Stimulated activated CD8-positive, alpha-beta memory T cell treated with anti-CD3 and anti-CD28 coated beads, Interleukin-7, amount 100 ng/mL, for 4 hours (primary cell): Measurements from ENCODE around the gene PAQR8.
"Not testable (repeated sequence)": the region's sequence is repeated elsewhere in the genome, so short reads cannot be mapped to it uniquely, and the experiment has no call there.

Experiments
- DNase-seq, 2 donors: peaks; one replicate each; pipeline ENCODE4 v3.0.0-alpha.2; 2020; ENCODE audit warnings: low read depth in 2 of 2

PAQR8 gene

GRCh38 chr6:52376763-52377162, 14.8 kb downstream of the PAQR8 start:
- no peak for DNase-seq

- DNase-seq: no peak
These were observed 15.7 kb downstream of the PAQR8 start for GRCh38 chr6:52377538-52378221.

GRCh38 chr6:52381249-52381648, 19.3 kb downstream of the PAQR8 start:
- no peak for DNase-seq

GRCh38 chr6:52384145-52384766, 22.3 kb downstream of the PAQR8 start:
- DNase-seq: no peak

GRCh38 chr6:52385074-52385473, 23.1 kb downstream of the PAQR8 start:
- DNase-seq: no peak

- DNase-seq: not testable (repeated sequence)
These were observed 26.2 kb downstream of the PAQR8 start for GRCh38 chr6:52388119-52388518.

GRCh38 chr6:52388790-52389189, 26.8 kb downstream of the PAQR8 start:
- no peak for DNase-seq

- DNase-seq: no peak
These were observed 27.3 kb downstream of the PAQR8 start for GRCh38 chr6:52389264-52389625.

- peak in 1 of 2 donors; percentile 19 for DNase-seq
These were observed 27.8 kb downstream of the PAQR8 start for GRCh38 chr6:52389626-52390360.

- peak; percentile 40 to 50 for DNase-seq
These were observed 28.4 kb downstream of the PAQR8 start for GRCh38 chr6:52390361-52390727.

GRCh38 chr6:52391599-52391998, 29.6 kb downstream of the PAQR8 start:
- no peak for DNase-seq

- DNase-seq: no peak
These were observed 31.0 kb downstream of the PAQR8 start for GRCh38 chr6:52392944-52393343.

- no peak for DNase-seq
These were observed 31.8 kb downstream of the PAQR8 start for GRCh38 chr6:52393780-52394179.

- DNase-seq: no peak
These were observed 32.3 kb downstream of the PAQR8 start for GRCh38 chr6:52394251-52394666.

- DNase-seq: no peak
These were observed 34.0 kb downstream of the PAQR8 start for GRCh38 chr6:52395969-52396368.

- no peak for DNase-seq
These were observed 37.8 kb downstream of the PAQR8 start for GRCh38 chr6:52399511-52400312.

GRCh38 chr6:52400313-52401041, 38.5 kb downstream of the PAQR8 start:
- no peak for DNase-seq

GRCh38 chr6:52403086-52403485, 41.1 kb downstream of the PAQR8 start:
- DNase-seq: no peak

- no peak for DNase-seq
These were observed 41.7 kb downstream of the PAQR8 start for GRCh38 chr6:52403627-52404026.

- no peak for DNase-seq
These were observed 43.3 kb downstream of the PAQR8 start for GRCh38 chr6:52405243-52405642.

- DNase-seq: no peak
These were observed 45.5 kb downstream of the PAQR8 start for GRCh38 chr6:52407467-52407866.

- DNase-seq: no peak
These were observed 47.5 kb downstream of the PAQR8 start for GRCh38 chr6:52409499-52409898.
